Stimulated activated CD4-positive, alpha-beta T cell treated with anti-CD3 and anti-CD28 coated beads, Interleukin-4, amount 100 ng/mL, for 48 hours (primary cell): Measurements from ENCODE around the gene S100A14.
"Not testable (repeated sequence)": the region's sequence is repeated elsewhere in the genome, so short reads cannot be mapped to it uniquely, and the experiment has no call there.

Source experiments
- DNase-seq, 2 donors: peaks; one replicate each; pipeline ENCODE4 v3.0.0-alpha.2; 2020; ENCODE audit warnings: low read depth in 2 of 2

Gene S100A14

DNA sequence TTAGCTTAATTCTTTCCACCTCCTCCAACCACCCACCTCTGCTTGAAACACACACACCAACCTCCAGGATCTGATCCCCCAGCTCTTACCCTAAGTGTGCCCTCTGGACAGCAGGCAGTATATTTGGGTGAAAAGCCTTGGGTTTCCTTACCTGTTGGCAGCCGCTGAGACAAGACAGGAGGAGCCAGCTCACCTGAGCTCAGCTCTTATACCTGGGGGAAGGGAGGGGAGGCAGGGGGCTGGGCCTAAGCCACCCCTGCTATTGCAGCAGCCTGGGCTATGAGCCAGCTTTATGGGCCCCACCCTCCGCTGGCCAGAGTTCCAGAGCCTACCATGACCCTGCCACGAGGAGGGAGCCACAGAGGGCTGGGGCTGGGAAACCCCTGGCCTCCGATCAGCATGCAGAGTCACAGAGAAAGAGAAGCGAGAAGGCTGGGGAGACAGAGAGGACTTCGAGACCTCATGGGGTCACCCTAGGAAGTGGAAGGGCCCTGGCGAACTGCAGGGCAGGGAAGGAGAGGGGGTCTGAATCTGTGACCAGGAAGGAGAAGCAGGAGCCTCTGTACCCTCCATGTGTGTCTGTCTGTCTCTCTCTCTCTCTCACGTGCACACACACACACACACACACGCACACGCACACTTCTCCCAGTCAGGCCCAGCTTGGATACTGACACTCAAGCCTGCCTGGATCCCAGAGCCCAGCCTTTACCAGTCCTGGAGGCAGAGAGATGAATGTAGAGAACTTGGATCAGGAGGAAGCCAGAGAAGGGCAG, at the start of gene S100A14:
TSS of gene S100A14 (minus strand) at position 182 of the 773 bp plus-strand sequence. CDS start 467 bp downstream, outside the sequence.
- no peak for DNase-seq

DNA sequence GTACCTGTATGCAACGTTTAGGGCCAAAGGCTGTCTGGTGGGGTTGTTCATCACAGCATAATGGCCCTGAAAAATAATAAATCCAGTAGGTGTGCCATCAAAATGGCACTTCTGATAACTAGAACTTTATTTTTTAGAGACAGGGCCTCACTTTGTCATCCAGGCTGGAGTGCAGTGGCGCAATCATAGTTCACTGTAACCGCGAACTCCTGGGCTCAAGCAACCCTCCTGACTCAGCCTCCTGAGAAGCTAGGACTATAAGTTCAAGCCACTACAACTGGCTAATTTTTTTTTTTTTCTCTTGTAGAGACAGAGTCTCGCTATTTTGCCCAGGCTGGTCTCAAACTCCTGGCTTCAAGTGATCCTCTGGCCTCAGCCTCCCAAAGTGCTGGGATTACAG, 47.1 kb upstream of the S100A14 start:
- DNase-seq = no peak

DNA sequence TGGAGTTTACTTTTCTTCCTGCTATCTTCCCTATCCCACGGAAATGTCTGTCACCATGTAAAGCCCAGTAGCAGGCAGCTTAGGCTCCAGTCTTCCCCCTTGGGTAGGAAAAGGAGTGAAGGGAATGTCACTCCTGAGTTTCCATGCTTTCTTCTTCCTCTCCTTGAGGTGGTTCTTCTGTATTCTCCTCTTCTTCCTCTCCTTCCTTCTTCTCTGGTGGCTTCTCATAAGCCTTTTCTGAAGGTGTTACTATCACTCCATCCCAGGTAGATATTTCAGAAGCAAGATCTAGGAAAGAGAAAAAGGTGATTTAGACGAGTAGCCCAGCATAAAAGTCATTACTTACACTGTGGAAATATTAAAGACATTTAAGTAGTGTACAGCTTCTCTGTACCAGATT, 46.1 kb upstream of the S100A14 start:
- no peak for DNase-seq

DNA sequence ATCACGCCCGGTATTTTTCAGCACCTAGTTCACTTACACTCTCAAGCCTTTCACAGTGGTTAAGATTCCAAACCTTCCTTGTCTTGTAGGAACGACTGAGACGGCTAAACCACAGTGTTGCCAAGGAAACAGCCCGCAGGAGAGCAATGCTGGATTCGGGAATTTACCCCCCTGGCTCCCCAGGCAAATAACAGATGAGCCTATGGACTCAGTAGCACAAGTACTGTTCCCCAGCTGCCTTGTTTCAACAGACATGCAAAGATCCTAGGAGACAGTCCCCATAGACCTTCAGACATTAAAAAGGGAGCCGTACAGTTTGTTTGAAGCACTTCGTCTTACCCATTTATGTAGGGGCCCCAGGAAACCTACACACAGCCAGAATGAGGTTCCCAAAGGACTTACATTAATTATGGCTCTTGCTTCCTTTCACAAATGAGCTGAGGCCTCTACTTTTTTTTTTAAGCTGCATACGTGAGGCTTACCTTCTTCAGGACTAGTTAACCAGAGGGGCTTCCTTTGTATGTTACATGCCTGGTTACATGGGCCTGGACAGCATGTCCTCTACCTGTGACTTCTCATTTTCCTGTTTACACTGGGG, 45.1 kb upstream of the S100A14 start:
- no peak for DNase-seq

DNA sequence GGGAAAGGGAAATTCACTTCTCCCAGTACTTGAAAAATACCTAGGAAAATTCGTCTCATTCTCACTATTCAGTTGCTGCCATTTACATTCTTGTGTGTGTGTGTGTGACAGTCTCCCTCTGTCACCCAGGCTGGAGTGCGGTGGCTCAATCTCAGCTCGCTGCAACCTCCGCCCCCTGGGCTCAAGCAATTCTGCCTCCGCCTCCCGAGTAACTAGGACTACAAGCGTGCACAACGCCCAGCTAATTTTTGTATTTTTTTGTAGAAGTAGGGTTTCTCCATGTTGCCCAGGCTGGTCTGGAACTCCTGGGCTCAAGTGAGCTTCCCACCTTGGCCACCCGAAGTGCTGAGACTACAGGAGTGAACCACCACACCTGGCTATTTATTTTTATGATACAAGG, 43.5 kb upstream of the S100A14 start:
- DNase-seq = no peak

DNA sequence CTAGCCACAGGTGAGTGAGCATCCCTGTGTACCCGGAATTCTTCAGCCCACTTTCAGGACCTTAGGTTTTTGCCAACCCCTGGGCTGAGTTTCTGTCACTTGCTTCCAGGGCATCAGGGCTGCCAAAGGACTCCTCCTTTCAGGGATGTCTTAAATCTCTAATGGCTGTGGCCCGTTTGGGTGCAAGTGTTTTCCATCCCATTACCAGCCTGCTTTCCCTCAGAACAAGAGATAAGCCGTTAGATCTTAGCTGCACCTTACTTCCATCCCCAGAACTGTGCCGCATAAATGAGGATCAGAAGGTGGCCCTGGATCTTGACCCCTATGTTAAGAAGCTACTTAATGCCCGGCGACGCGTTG, 43.0 kb upstream of the S100A14 start:
- no peak for DNase-seq

DNA sequence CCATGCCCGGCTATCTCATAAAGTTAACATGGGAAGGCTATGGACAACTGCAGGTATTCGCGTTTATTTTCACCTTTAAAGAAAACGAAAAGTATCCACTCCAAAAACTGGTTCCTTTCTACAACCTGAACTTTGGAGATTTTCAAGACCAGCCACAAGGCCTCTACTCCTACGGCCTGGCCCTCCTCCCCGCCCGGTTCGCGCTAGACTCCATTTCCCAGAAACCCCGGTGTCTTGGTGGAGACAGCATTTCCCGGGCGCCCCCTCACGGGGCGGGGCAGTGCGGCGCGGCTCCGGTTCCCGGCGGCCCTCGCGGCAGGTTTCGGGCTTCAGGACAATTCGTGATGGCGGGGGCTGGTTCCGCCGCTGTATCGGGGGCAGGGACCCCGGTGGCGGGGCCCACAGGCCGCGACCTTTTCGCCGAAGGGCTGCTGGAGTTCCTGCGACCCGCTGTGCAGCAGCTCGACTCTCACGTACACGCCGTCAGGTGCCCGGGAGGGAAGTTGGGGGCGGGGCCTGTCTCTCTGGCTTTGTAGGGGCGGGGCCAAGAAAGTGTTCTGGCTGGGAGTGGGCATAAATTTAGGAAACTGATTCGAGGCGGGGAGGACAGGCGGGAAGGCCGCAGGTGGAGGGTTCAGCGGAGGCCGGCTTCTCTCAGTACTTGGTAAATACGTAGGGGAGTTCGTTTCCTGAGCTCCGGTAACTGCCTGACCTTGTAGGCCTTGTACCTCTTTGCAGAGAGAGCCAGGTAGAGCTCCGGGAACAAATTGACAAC, 42.5 kb upstream of the S100A14 start, which contains the start of gene SNAPIN:
TSS of gene SNAPIN (plus strand) at position 304 of the 775 bp plus-strand sequence. CDS start at position 345, 41 bp downstream.
- DNase-seq = peak; percentile 89 to 91

DNA sequence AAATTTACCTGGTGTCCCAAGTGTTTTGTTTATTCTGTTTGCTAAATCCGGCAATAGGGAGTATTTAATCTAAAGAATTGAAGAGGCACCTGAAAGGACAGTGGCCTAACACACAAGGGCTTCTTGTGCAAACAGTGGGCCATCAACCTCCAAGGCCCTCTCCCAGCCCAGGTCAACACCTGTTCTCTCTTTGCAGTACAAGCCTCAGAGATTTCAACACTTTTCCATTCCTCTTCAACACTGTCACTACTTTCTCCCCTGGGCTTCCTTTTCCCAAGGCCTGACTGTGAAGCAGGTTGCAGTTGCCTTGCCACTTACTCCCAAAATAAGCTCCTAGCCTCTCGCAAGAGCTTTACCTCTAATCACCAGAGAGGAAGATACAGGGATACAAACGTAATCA, 39.2 kb upstream of the S100A14 start:
- DNase-seq = no peak

DNA sequence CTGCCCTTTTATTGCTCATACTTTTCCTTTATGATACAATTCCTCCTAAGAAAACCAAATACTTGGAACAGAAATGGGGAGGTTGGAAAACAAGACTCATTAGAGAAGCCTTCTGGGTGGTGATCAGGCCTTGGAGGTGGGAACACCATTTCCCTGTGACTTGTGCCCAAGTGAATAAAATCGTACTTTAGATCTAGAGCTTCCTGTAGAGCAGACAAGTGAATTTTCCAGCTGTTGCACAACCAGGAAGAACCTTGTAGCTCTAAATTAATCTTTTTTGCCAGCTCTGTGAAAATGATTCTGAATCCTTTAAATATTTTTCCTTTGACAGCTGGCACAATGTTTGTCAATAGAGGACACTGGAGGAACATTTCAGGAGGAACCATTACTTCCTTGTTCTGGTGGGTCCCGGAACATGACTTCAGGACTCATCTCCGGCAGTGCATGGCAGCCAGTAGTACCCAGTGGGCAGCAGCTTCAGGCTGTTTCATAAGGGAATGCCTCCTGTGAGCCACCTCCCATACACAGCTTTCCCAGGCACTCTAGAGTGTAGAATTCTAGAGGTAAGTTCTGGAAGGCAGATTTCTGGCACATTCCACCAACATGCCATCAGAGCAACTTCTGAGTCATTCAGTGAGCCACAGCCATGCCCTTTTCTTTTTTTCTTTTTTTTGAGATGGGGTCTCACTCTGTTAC, 36.8 kb upstream of the S100A14 start:
- no peak for DNase-seq

DNA sequence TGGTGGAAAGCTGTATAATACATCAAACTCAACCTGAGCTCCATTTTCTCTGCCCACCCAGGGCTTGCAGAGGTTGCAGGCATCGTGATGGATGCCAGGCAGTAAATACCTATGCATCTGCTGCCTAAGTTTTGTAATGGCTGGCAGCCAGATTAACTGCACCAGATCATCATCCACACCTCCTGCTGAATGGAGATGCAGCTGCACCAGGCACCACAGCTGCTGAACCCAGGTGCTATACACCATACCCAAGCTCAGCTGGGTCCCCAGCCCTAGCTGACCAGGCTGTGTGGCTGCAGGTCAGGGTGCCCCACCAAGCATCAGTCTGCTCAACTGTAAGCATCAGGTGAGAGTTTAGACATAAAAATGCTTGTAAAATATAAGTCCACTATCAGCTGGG, 35.6 kb upstream of the S100A14 start:
- DNase-seq = no peak

DNA sequence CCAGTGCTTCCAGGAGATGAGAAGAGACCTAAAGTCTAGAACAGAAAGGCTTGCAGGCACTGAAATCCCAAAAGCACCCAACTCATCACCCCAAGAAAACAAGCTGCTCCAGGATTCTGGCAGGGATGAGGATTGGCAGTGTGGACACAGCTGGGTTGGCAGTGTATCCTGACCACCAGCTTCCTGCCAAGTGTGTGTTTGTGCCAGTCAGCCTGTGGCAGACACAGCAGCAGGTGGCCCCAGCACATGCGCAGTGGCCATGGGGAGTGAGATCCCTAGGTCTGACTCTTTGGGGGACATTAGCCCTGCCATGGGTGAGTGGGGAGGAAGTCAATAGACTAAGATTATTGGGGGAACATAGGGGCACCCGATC, 33.7 kb upstream of the S100A14 start:
- no peak for DNase-seq

DNA sequence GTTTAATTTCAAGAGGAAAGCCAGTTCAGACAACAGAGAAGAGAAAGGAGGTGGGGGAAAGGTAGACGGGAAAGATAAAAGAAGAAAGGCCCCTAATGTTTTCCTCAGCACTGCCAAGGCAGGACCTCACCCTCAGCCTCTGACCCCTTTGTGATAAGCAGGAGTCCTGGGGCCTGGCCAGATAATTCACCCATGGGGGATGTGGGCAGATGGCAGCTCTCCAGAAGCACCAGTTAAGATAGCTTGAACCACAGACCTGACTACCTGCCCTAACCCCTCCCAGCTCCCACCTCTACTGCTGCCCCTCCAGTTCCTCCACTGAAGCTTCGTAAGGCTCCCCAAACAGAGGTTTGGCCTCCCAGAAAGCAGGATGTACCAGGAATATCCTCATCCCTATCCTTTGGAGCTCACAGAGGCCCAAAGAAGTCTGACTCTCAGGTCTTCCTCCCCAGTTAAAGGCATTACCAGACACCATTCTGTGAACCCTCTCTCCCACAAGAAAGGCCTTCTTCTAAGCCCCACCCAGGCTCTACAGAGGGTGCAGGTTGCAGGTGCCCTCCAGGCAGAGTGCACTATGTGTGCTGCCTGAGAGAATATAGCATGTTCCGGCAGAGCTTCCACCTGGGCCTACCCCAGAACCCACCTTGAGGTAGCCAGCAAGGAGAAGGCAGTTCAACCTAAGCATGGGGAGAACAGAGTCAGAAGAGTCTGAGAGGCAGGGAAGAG, 33.2 kb upstream of the S100A14 start:
- no peak for DNase-seq

DNA sequence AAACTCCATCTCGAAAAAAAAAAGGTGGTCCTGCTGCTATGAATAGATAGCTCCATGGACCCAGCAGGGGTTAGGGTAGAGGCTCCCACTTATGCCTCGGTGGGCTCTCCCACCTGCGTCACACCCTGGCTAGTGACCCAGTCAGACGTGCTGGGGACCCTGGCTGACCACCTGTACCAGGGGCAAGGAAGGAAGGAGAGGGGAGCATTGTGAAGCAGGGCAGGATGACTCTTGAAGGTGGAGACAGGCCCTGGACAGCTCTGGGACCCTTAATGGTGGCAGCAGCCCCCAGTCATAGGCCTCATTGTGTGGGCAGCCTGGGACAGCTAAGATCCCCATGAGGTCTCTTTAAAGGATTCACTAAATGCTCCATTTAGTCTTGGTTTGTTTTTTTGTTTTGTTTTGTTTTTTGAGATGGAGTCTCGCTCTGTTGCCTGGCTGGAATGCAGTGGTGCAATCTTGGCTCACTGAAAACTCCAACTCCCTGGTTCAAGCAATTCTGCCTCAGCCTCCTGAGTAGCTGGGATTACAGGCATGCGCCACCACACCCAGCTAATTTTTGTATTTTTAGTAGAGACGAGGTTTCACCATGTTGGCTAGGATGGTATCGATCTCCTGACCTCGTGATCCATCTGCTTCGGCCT, 32.0 kb upstream of the S100A14 start:
- no peak for DNase-seq

DNA sequence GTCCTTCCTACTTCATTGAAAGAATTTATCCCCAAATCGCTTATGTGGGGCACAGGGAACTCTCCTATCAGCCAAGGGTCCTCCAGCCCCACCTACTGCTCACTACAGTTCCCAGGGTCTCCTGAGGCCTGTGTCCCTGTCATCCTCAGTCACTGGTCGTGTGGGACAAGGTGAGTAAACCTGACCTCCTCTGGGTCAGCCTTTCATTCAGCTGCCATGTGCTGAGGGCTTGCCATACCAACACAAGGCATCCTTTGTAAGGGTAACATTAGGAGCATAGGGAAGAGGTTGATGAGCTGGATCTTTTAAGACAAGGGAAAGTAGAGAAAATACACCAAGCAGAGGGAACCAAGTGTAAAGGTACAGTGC, 31.2 kb upstream of the S100A14 start:
- no peak for DNase-seq

DNA sequence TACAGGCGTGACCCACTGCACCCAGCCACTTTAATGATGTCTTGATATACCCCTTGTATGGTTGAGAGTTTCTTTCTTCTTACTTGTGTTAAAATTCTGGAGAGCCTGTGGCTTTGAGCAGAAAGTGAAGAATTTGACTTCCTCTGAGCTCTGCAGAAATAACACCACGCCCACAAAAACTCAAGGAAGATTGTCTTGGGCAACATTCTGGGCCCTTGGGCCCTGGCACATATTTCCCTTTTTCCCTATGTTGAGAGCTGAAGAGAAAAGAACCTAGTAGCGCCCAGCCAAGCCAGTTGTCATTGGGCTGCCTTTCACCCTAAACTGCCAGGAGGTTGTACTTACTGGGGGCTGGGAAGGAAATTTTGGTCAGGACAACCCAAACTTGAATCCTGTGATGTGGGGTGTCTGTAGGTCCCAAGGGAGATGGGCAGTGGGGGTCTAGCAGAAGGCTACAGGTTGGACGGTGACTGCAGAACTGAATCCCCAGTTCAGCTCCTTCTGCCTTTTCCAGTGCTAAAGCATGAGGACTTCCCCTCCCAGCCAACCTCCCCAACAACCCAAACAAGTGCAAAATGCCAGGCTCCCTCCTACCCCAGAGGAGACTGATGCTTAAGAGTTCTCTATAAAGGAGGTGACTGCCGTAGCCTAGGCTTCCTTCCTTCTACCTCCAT, 30.7 kb upstream of the S100A14 start:
- DNase-seq = no peak

DNA sequence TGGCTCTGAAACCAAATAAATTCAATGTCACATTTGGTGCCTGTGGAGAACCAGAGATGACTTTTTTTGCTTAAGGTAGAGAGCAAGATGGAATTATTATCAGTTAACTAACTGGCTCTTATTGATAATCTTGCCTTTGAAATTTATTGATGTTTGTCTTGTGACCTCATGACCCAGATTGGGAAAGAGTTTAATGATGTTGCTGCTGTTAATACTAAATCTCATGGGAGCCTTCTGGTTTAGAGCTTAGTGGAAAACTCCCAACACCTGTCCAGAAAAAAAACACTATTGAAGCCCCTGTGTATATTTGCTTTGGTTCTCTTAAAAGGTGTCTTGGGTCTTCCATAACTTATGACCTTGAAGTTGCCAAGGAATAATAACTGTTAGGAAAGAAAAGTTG, 27.7 kb upstream of the S100A14 start:
- no peak for DNase-seq

DNA sequence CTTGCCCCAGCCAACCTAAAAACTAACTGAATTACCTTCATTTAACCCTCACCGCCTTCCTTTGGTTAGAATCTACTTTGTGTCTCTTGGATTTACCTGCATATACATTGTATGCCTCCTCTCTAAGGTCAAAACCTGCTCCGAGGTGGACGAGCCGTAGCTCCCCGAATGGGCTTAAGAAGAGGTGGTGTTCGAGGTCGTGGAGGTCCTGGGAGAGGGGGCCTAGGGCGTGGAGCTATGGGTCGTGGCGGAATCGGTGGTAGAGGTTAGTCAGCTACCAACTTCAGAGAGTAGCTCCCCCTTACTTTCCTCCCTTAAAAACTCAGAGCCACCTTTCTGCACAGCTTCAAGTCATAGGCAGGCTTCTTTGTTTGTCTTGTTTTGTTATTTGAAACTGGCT, 27.0 kb upstream of the S100A14 start:
- no peak for DNase-seq

DNA sequence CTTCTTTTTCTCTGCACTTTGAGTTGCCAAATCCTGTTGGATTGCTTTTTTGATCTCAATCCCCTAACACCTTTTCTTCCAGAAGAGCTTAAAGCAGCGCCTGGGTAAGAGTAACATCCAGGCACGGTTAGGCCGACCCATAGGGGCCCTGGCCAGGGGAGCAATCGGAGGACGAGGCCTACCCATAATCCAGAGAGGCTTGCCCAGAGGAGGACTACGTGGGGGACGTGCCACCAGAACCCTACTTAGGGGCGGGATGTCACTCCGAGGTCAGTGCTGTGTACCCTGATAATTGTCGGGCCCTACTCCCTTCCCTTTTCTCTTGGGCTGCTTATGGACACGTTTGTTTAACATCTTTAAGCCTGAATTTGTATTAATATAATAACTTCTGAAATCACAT, 26.0 kb upstream of the S100A14 start:
- DNase-seq = no peak

DNA sequence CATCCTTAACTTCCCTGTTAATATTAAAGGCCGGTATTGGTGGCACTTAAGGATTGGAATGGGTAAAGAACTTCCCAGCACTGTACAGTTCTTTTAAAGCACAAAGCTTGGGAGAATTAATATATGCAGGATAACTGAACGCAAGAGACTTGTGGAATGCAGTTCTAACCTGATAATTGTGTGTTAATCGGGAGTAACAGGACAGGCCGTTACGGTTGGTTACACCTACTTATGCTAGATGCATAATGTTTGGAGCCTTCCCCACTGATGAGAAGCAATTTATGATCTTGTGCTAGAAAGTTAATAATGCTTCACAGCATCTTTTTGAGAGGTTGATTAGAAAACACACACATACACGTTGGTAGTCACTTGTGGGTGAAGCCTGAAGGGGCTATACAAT, 24.7 kb upstream of the S100A14 start:
- no peak for DNase-seq

DNA sequence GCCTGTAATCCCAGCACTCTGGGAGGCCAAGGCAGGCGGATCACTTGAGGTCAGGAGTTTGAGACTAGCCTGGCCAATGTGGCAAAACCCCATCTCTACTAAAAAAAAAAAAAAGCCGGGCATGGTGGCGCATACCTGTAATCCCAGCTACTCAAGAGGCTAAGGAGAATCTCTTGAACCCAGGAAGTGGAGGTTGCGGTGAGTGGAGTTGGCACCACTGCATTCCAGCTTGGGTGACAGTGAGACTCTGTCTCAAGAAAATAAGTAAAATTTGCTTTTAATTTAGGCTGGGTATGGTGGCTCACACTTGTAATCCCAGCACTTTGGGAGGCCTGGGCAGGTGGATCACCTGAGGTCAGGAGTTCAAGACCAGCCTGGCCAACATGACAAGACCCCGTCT, 24.1 kb upstream of the S100A14 start:
- not testable (repeated sequence) for DNase-seq

DNA sequence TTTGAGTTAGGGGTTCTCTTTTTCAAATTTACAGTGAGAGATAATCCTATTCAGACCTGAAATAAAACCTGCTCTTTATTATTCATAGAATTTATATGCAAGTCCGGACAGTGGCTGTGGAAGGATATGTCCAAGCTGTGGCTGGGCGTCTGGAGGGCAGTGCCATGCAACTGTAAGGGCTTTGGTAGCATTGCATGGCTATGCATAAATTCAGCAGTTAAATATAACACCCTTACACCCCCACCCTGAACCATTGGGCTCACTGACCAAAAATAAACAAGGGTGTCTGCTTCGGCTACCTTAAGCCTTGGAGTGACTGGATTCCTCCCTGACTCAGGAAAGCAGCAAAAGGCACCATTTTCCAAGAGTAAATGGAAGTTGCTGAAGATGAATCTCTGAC, 23.2 kb upstream of the S100A14 start:
- DNase-seq = no peak
